NCI-H69 (cell line): ENCODE data around the gene AKAP12.
"Not testable (repeated sequence)": the region's sequence is repeated elsewhere in the genome, so short reads cannot be mapped to it uniquely, and the experiment has no call there.

Experiments used
- DNase-seq: peaks from one replicate; lab custom pipeline; 2025; lab: John Stamatoyannopoulos, UW

The AKAP12 gene

DNA sequence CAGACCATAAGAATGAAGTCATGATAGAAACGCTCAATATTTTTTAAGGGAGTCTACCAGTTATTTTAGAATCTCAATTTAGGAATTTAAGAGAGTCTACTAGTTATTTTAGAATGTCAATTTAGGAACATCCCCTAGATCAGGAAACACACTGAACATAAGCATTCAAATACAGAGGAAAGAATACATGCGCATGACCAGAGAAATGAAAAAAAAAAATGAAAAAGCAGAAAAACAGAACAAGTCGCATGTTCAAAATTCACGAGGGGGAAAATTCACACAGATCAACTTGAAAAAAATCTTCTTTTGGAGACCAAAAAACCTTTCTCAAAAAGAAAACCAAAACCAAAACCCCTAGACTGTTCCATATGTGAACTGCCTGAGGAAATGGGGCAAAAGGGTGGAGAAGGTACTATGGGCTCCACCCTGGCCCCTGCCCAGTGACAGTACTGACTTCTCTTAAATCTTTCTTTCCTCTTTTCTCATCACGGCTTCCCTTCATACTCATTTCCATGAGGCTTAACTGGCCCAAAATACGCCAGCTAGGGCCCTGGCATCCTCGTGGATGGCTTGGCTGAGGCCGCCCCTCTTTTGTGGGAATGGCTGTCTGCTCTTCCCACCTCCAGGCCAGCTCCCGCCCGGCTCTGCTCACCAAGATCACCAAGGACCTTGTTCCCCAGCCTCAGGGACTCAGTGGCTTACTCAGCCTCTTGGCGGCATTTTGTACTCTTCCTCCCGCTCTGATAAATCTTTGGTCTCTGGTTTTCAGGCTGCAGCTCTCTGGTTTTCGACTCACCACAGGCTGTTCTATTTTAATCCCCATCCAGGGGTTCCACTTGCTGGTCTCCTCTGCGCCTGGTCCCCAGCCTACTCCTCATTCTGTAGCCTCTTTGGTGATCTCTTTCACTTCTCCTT, 140.4 kb downstream of the AKAP12 start:
- DNase-seq = no peak

- no peak for DNase-seq
Observed at GRCh38 chr6:151380848-151381205, 141.1 kb downstream of the AKAP12 start.

DNA sequence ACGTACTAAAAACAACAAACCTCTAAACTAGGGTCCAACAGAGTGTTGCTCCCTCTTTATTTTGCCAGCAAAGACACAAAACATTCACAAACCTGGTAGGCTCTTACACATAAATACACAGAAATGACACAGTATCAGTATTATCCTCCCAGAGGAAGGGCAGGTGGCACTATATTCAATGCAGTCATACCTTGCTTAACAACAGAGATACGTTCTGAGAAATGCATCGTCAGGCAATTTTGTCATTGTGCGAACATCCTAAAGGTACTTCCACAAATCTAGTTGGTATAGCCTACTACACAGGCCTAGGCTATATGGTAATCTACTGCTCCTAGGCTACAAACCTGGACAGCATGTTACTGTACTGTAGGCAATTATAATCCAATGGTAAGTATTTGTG, 142.0 kb downstream of the AKAP12 start:
- DNase-seq = no peak

DNA sequence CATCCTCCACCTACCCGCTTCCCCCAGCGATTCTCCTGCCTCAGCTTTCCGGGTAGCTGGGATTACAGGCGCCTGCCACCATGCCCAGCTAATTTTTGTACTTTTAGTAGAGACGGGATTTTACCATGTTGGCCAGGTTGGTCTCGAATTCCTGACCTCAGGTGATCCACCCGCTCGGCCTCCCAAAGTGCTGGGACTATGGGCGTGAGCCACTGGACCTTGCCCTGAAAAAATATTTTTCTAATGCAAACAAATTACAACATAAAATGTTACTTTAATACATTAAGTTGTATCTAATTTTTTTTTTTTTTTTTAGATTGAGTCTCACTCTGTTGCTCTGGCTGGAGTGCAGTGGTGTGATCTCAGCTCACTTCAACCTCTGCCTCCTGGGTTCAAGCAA, 142.9 kb downstream of the AKAP12 start:
- DNase-seq = not testable (repeated sequence)

GRCh38 chr6:151384151-151384550, 144.4 kb downstream of the AKAP12 start:
- DNase-seq = no peak

DNA sequence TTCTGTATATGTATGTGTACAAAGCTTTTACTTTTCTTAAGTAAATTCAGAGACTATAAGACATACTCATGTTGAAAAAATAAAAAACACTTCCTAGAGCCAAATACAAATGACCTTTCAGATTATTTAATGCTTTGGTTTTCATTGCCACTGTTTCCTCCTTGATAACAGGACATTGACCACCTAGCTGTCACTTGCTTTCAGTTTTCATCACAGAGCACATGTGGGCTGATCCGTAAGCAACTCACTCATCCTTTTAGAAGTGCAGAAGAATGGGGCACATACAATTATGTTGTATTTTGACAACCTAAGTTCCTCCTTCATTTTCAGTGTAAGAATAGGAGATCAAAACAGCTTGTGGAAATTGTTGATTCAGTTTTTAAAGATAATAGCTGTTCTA, 145.4 kb downstream of the AKAP12 start:
- DNase-seq = no peak

GRCh38 chr6:151387175-151387970, 147.6 kb downstream of the AKAP12 start:
- DNase-seq = no peak

- DNase-seq = no peak
Observed at GRCh38 chr6:151388236-151388635, 148.5 kb downstream of the AKAP12 start.

GRCh38 chr6:151388997-151389617, 149.3 kb downstream of the AKAP12 start:
- DNase-seq = no peak

- DNase-seq = peak; percentile 92
Observed at GRCh38 chr6:151389618-151390275, 150.0 kb downstream of the AKAP12 start.

DNA sequence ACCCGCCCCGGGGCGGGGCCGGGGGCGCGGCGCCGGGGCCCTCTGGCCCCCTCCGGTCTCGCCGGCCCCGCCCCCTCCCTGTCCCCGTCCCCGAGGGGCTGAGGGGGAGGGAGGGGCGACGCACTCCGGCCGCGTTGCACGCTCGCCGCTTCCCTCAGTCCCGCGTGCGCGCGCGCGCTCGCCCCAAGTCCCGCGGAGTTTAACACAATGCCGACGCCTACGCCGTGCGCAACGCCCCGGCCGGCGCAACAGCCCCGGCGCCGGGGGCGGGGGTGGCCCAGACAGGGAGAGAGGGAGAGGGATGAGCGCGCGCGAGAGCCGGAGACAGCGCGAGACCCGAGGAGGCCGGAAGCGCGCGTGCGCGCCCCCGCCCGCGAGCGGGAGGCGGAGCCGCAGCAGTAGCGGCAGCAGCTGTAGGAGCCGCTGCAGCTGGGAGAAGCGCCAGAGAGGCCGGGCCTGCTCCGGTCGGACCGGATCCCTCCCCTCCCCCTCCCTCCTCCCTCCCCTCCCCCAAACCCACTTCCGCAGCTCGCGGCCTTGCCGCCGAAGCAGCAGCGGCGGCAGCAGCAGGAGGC, 150.6 kb downstream of the AKAP12 start:
- peak; percentile 99 for DNase-seq

GRCh38 chr6:151390851-151391470, 151.2 kb downstream of the AKAP12 start:
- DNase-seq = peak; percentile 90

- peak; percentile 94 for DNase-seq
Observed at GRCh38 chr6:151391471-151392413, 152.0 kb downstream of the AKAP12 start, which contains the start of gene ZBTB2. TSS of gene ZBTB2 (minus strand) at chr6:151391559. CDS start at chr6:151373637, 17,922 bp downstream.

GRCh38 chr6:151392427-151392826, 152.7 kb downstream of the AKAP12 start:
- DNase-seq = no peak

GRCh38 chr6:151393410-151393809, 153.6 kb downstream of the AKAP12 start:
- no peak for DNase-seq

- DNase-seq = no peak
Observed at GRCh38 chr6:151399679-151400078, 159.9 kb downstream of the AKAP12 start.

DNA sequence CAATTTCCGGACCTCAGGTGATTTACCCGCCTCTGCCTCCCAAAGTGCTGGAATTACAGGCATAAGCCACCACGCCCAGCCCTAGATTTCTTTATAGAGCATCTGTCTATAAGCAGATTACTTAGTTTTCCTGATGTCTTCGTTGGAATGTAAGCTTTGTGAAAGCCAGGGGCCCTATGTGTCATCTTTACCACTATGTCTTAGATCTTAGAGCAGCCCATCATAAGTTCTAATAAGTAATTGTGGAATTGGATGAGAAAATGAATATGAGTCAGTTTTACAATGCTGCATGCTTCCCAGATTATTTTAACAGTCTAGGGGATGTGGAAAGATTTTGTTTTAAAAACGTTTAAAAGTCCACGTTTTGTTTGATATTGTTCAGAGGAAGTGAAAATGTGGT, 160.7 kb downstream of the AKAP12 start:
- DNase-seq = no peak

- no peak for DNase-seq
Observed at GRCh38 chr6:151402228-151402627, 162.5 kb downstream of the AKAP12 start.

DNA sequence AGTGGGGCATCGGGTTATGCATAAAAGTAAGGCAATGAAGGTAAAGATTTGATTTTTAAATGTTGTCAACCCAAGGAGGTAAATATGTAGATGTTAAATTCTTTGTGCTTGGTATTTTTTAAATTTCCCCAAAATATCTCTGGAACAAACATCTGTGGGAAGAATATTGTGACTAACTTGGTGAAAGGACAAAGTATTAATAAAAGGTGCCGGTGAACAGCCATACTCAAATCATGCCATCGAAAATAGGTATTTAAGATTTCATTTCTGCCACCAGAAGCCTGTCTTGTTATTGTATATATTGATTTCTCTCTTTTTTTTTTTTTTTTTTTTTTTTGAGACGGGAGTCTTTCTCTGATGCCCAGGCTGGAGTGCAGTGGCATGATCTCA, 164.1 kb downstream of the AKAP12 start:
- no peak for DNase-seq
